ENCODE results near the gene NRAP.

GRCh38 chr10:113540845-113541548, 122.8 kb downstream of the NRAP start:
- TF ChIP-seq CTCF (IDR thresholded peaks at IDR 0.05) (no peak), POLR2A (IDR thresholded peaks at IDR 0.05) (no peak)
